Amygdala (tissue), 56 donors: Measurements from ENCODE around the gene DNAAF5.
"Not testable (repeated sequence)": the region's sequence is repeated elsewhere in the genome, so short reads cannot be mapped to it uniquely, and the experiment has no call there.

Source experiments
- DNase-seq, 56 donors: peaks; one replicate each; lab custom pipeline; 2025; lab: John Stamatoyannopoulos, UW

DNAAF5 gene

GRCh38 chr7:798921-799470, 72.5 kb downstream of the DNAAF5 start:
- no peak for DNase-seq

- DNase-seq = no peak
These were observed 74.2 kb downstream of the DNAAF5 start for GRCh38 chr7:800692-801091.

DNA sequence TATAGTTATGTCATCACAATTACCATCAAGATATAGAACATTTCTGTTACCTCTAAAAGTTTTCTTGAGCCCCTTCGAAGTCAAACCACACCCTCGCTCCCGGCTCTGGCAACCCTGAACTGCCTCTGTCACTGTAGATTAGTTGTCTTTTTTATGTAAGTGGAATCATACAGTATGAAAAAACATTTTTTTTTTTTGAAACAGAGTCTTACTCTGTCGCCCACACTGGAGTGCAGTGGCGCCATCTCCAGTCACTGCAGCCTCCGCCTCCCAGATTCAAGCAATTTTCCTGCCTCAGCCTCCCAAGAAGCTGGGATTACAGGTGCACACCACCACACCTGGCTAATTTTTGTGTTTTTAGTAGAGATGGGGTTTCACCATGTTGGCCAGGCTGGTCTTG, 74.9 kb downstream of the DNAAF5 start:
- not testable (repeated sequence) for DNase-seq

DNA sequence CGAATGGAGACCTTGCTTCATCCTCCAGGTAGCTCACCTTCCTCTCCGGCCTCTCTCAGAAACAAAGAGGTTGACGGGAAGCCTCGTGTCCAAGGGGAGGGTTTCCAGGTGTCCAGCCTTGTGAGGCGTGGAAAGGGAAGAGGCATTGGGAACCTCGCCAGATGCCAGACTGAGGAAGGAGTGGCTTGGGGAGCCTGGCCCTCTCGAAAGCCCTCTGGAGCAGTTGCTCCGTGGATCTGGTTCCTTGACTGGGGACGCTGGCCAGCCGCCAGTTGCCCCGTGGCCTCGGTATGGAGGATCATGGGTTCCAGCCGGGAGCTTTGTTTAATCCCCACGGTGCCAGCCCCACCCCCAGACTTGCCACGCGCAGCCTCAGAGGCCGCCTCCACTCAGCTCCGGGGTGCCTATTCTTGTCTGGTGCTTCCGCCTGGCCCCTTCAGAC, 75.5 kb downstream of the DNAAF5 start:
- peak in 8 of 56 donors; percentile 18 to 70 (median 40) for DNase-seq

GRCh38 chr7:802500-803242, 76.2 kb downstream of the DNAAF5 start:
- DNase-seq = no peak

GRCh38 chr7:803243-803635, 76.7 kb downstream of the DNAAF5 start:
- DNase-seq = no peak

GRCh38 chr7:803796-804195, 77.3 kb downstream of the DNAAF5 start:
- DNase-seq = not testable (repeated sequence)

GRCh38 chr7:805261-805660, 78.8 kb downstream of the DNAAF5 start:
- no peak for DNase-seq

GRCh38 chr7:815284-816216, 89.1 kb downstream of the DNAAF5 start:
- DNase-seq = peak in 8 of 56 donors; percentile 9 to 88 (median 28)

DNA sequence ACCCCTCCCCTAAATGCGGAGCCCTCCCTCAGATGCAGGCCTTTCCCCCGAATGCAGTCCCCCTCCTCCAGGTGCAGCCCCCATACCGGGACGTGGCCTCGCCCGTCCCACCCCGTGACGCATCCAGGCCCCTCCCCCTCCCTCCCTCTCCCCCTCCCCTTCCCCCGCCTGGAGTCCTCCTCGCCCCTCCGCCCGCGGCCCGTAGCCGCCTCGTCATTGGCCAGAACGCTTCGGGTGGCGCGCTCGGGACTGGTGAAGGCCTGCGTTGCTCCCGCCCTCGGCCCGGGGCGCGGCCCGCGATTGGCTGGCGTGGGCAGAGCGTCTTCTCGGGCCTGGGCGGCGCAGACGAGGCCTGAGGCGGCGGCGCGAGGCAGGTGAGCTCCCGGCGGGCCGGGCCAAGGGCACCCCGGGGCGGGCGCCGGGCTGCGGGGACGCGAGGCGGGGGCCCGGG, 89.8 kb downstream of the DNAAF5 start:
- peak; percentile 46 to 99 (median 92) for DNase-seq

DNA sequence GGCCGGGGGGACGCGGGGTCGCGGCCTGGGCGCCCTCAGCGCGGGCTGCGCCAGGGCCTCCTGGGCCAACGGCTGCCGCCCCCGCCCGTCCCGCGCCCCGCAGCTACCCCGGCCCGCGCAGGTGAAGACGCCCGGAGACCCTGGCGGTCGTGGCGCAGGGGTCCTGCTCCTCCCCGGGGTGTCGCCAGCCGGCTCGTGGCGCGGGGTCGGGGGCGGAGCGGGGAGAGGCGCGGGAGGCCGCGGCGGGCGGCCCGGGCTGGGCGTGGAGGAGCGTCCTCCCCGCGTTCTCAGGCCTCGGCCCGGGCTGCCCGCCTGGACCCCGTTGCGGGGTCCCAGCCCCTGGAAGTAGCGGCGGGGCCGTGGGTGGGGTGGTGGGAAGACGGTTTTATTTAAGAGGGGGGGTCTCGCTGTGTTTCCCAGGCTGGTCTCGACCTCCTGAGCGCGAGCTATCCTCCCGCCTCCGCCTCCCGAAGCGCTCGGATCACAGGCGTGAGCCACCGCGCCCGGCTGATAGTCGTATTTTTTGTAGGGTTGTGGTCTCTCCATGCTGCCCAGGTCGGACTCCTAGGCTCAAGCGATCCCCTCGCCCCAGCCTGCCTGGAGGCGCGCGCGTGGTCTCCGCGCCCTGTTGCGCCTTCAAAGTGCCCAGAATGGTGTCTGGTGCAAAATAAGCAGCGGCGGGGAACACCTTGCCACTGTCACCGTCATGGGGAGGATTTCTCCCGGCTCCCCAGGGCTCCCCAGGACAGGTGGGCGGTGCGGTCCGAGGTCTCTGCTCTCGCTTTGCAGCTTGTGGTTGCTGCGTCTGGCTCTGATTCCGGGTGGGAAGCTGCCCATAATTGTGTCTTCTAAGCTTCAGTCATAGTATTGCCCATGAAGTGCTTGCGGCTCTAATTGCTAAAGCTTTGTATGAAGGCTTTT, 90.5 kb downstream of the DNAAF5 start:
- peak in 1 of 56 donors; percentile 74 for DNase-seq

DNA sequence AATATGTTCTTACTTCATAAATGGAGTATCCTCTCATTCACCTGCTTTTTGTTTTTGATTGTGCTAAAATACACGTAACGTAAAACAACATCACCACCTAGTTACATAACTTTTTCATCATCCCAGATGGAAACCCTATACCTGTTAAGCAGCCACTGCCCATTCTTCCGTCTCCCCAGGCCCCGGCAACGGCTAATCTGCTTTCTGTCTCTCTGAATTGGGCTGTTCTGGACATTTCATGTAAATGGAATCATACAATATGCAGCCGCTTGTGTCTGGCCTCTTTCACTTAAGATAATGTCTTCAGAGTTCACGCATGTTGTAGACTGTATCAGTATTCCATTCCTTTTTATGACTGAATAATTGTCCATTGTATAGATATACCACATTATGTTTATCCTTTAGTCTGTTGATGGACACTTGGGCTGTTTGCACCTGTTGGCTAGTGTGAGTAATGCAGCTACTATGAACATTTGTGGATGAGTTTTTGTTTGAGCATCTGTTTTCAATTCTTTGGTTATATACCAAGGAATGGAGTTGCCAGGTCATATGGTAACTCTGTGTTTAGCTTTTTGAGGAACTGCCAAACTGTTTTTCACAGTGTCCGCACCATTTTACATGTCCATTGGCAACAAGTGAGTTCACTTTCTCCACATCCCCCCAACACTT, 91.7 kb downstream of the DNAAF5 start:
- no peak for DNase-seq

DNA sequence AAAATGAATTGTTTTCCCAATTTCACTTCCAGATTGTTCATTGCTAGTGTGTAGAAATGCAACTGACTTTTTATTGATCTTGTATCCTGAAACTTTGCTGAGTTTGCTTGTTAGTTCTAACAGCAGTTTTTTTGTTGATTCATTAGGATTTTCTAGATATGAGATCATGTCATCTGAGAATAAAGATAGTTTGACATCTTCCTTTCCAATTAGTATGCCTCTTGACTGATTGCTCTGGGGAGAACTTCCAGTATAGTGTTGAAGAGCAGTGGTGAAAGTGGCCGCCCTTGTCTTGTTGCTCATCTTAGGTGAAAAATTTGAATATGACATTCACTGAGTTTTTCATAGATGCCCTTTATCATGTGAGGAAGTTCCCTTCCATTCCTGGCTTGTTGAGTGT, 93.8 kb downstream of the DNAAF5 start:
- DNase-seq = no peak

- DNase-seq = peak in 1 of 56 donors; percentile 13
These were observed 95.2 kb downstream of the DNAAF5 start for GRCh38 chr7:821688-822087.

GRCh38 chr7:822692-823276, 96.3 kb downstream of the DNAAF5 start:
- no peak for DNase-seq

DNA sequence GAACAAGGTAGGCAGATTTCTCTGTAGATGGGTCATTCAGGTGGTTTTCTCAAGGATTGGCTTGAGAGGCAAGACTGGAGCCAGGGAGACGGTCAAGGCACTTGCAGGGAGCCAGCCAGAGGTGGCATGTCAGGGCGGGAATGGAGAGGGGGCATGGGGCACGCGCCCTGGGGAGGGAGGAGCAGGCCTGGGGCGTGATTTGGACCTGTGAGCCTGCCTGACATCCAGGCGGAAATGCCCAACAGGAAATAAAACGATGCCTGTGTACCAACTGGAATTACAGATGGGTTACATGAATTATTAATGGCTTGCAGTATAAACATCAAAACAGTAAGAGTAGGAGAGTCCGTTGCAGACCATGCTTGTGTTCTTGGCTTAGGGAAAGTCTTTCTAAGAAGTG, 97.2 kb downstream of the DNAAF5 start:
- DNase-seq = no peak

DNA sequence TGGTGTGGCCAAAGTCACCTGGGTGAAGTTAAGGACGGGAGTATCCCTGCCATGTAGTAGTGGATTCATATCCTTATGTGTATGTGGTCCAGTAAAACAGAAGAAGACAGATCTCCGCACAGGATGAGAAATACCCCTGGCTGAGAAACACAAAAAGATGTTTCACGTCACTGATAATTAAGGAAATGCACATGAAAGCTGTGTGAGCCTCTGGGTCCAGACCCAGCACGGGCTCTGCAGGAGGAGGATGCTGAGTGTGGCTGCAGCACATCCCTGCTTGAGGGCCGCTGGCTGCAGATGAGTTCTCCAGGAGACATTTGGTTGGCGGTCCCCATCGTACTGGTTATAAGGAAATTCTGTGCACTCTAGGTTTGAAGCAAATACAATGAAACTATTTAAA, 97.6 kb downstream of the DNAAF5 start:
- DNase-seq = no peak

GRCh38 chr7:824664-825063, 98.2 kb downstream of the DNAAF5 start:
- no peak for DNase-seq

DNA sequence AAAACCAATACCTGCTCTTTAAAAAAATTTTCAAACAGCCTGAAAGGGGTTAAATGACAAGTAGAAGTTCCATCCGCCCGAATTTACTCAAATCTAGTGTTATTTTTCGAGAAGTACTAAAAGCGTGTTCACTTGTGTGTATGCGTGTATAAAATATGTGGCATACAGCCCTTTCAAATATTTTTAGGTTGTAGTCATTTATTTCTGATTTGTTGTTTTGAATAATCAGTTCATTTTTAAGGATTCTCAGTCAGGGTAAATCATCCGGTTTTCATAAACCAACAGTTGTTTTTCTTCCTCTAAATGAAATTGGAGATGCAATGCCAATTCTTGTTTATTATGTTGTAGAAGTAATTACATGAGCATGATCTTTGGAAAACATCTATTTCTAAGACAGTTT, 98.9 kb downstream of the DNAAF5 start:
- DNase-seq = no peak
